GM21786 (cell line): ENCODE results near the gene SLIT3.

ENCODE experiments used
- ATAC-seq: cut with Tn5 transposase; IDR thresholded peaks from one replicate; pipeline ENCODE4 v1.9.1; 2021; ENCODE audit not compliant: unreplicated experiment

SLIT3 gene

GRCh38 chr5:168899673-168900072 lies 401.3 kb downstream of the SLIT3 start:
- no peak for ATAC-seq

- no peak for ATAC-seq
Measured at GRCh38 chr5:168899264-168899663, 401.7 kb downstream of the SLIT3 start.

- no peak for ATAC-seq
Measured at GRCh38 chr5:168898247-168898911, 402.6 kb downstream of the SLIT3 start.

GRCh38 chr5:168897387-168898122 lies 403.4 kb downstream of the SLIT3 start:
- no peak for ATAC-seq

GRCh38 chr5:168895295-168896071 lies 405.5 kb downstream of the SLIT3 start:
- ATAC-seq, result no peak

GRCh38 chr5:168893283-168893682 lies 407.7 kb downstream of the SLIT3 start:
- ATAC-seq, result no peak

- no peak for ATAC-seq
Measured at GRCh38 chr5:168892618-168893186, 408.2 kb downstream of the SLIT3 start.

- ATAC-seq, result no peak
Measured at GRCh38 chr5:168890816-168891812, 409.8 kb downstream of the SLIT3 start.

GRCh38 chr5:168889039-168889438 lies 411.9 kb downstream of the SLIT3 start:
- no peak for ATAC-seq

GRCh38 chr5:168887931-168888330 lies 413.0 kb downstream of the SLIT3 start:
- no peak for ATAC-seq

- ATAC-seq, result no peak
Measured at GRCh38 chr5:168886157-168886556, 414.8 kb downstream of the SLIT3 start.

- ATAC-seq, result no peak
Measured at GRCh38 chr5:168885324-168886120, 415.4 kb downstream of the SLIT3 start.

- ATAC-seq, result no peak
Measured at GRCh38 chr5:168883991-168884390, 416.9 kb downstream of the SLIT3 start.

GRCh38 chr5:168883281-168883741 lies 417.6 kb downstream of the SLIT3 start:
- no peak for ATAC-seq

GRCh38 chr5:168882283-168882682 lies 418.7 kb downstream of the SLIT3 start:
- no peak for ATAC-seq

GRCh38 chr5:168881427-168882149 lies 419.4 kb downstream of the SLIT3 start:
- no peak for ATAC-seq

GRCh38 chr5:168879929-168880328 lies 421.0 kb downstream of the SLIT3 start:
- peak; percentile 94 for ATAC-seq

GRCh38 chr5:168879331-168879730 lies 421.6 kb downstream of the SLIT3 start:
- ATAC-seq, result peak; percentile 20
